Tibial nerve (tissue), 4 donors: Measurements from ENCODE around the gene RPS6KB1. TPM values are rescaled to one million over a fixed set of nuclear protein-coding genes. Genes with fewer than 3 reads are reported as not detected.
A peak's percentile ranks its signal among the peaks of the same experiment; 100 is the strongest.
"Not testable (repeated sequence)": the region's sequence is repeated elsewhere in the genome, so short reads cannot be mapped to it uniquely, and the experiment has no call there.

ENCODE experiments used
- DNase-seq, 2 donors: peaks; one replicate each; pipeline ENCODE4 v3.0.0-alpha.2; 2019; ENCODE audit warnings: low spot score in 2 of 2
- H3K27ac ChIP-seq, 4 donors: fragments of 200-600 bp; sonication (generic) in 3 of 4; one replicate each; pipeline ENCODE4 v1.5.1; 2017 to 2019; ENCODE audit warnings: mild to moderate bottlenecking in 1 of 4
- H3K27me3 ChIP-seq, 2 donors: fragments of 200-600 bp; sonication (generic) in 1 of 2; one replicate each; pipeline versions ENCODE4 v1.5.1 to v1.6.0; 2017 to 2019
- H3K36me3 ChIP-seq, 3 donors: fragments of 200-600 bp; sonication (generic); one replicate each; pipeline ENCODE4 v1.5.1; 2018 to 2019
- H3K4me1 ChIP-seq, 4 donors: fragments of 200-600 bp; sonication (generic) in 3 of 4; one replicate each; pipeline ENCODE4 v1.5.1; 2017 to 2019
- H3K4me3 ChIP-seq, 4 donors: fragments of 200-600 bp; sonication (generic) in 3 of 4; one replicate each; pipeline ENCODE4 v1.5.1; 2017 to 2019; ENCODE audit warnings: mild to moderate bottlenecking in 1 of 4, moderate library complexity in 1 of 4
- H3K9me3 ChIP-seq, 4 donors: fragments of 200-600 bp; sonication (generic) in 3 of 4; one replicate each; pipeline ENCODE4 v1.5.1; 2017 to 2019
- EP300 ChIP-seq, 2 donors: sonication (generic); formaldehyde crosslinking; IDR thresholded peaks; one replicate each; pipeline ENCODE4 v1.6.1; 2017; ENCODE audit warnings: antibody characterized with exemption in 2 of 2, mild to moderate bottlenecking in 1 of 2
- POLR2A ChIP-seq, 2 donors: fragments of 450-650 bp; IDR thresholded peaks; one replicate each; pipeline ENCODE4 v1.6.1; 2017; ENCODE audit warnings: antibody characterized with exemption in 2 of 2, mild to moderate bottlenecking in 2 of 2, moderate library complexity in 2 of 2
- WGBS, 2 donors: methylation state at CpG; one replicate each; pipeline ENCODE4 v1.1.5; 2018; 5-methylcytosine and 5-hydroxymethylcytosine counted together
- small RNA-seq: library from RNA; depleted of rRNA; stranded (forward); fragments of <200 nt; gene quantifications from one replicate; pipeline ENCODE3, GENCODE V24; 2016
- total RNA-seq, 4 donors: library from RNA; depleted of rRNA; stranded (reverse); fragments of >200 nt; gene quantifications; one replicate each; pipeline ENCODE4 v1.1.0, GENCODE V29; 2016
- TF ChIP-seq, protein P1 (sequence below), 5 experiments: fragments of 200-600 bp in 3 of 5; fragments of 450-650 bp in 2 of 5; sonication (generic) in 3 of 5; IDR thresholded peaks; one replicate each; pipeline ENCODE4 v1.5.1; 2016 to 2019; ENCODE audit warnings: antibody characterized with exemption in 5 of 5, mild to moderate bottlenecking in 3 of 5, moderate library complexity in 2 of 5

The RPS6KB1 gene
- total RNA-seq, 4 donors from 2014 or later: 33.6 to 48.3 (median 43.2) TPM

DNA sequence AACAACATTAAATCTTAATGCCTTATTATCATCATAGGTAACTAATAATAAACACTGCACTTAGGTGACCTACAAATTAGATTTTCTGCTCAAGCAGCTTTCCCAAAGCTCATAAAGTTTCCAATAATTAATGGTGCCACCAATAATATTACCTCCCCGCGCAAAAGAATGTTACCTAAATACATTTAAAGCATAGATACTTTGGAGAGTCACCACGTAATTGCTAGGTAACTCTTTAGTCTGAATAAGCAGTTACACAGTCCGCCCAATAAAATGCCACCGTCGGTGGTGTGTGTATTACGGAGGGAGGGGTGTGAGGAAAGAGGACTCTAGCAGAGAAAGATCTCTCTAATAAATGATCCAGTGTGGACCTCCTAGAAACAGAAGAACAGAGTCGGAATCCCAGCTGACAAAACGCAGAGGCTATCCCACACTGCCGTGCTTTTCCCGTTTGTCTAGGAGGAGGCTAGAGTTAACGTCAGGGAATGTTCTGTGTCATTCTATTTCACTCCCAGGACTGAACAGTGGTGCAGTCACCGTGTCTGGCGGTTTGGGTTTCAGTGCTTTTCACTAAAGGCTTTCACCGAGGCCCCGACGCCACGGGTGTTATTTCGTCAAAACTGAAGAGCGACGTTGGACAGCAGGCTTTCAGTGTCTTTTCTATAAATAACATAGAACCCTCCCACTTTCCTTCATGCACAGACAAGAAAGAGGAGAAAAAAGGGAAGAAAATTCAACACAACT is 71.0 kb downstream of the RPS6KB1 start:
- Histone ChIP-seq H3K4me1 (peaks cover 5 to 18% (median 11%) of the 10 kb centered on the region in 4 donors), H3K4me3 (peak overlapping the region; percentile 69 to 89 (median 84)), H3K27ac (peak overlapping the region; percentile 92 to 97 (median 94)), H3K36me3 (peaks cover 0 to 9% (median 0%) of the 10 kb centered on the region in 3 donors), H3K27me3 (no peaks in the 10 kb centered on the region), H3K9me3 (no peaks in the 10 kb centered on the region)
- WGBS, 2 donors: 3 to 6% methylated on average over 21 of the region's 21 CpGs
- peak in 1 of 2 donors; percentile 42 for DNase-seq
- TF ChIP-seq POLR2A (IDR thresholded peaks at IDR 0.05): no peak
- TF ChIP-seq EP300 (IDR thresholded peaks at IDR 0.05): peak in 1 of 2 donors; percentile 34

DNA sequence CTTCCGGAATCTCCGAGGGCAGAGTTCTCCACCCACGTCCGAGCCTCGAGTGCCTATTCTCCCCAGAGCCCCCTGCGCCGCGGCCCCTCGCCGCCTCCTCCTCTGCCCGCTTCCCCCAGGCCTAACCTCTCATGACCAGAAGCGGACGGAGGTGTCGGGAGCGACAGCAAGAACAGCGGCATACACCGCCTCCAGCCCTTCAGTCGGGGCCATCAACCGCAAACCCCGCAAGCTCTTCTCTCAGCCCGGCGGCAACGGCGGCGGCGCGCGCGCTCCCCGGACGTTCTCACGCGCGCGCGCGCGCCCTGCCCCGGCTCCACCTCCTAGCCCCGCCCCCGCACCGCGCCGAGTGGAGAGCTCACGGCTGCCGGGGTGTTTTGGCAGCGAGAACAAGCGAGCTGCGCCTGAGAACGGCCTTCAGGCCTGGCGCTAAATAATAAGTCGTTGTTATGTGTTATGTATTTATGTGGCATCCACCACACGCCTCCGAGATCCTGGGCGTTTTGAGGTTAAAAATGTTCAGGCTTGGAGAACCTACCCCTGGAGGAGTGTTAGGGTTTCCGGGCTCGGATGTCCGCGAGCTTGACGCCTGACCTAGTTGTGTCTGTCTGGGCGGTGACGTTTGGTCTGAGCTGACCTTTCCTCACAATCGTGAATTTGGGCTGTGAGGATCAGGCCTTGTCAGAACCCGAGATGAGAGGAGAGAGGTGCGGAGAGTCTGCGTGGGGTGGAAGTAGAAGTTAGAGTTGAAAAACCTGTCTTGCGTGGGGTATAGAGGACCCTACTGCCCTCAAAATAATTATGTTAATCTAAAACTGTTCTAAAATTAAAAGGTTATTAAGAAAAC is 71.8 kb downstream of the RPS6KB1 start, which contains the start of gene RNFT1:
Gene RNFT1, minus strand, starts transcription at position 259 of the 847 bp plus-strand sequence. Its CDS starts 77 bp downstream, at position 182.
- WGBS, 2 donors: 4% methylated on average over 44 to 47 of the region's 67 CpGs
- no peaks in the 10 kb centered on the region for H3K9me3 ChIP-seq
- no peaks in the 10 kb centered on the region for H3K27me3 ChIP-seq
- H3K4me1 ChIP-seq: peaks cover 5 to 18% (median 11%) of the 10 kb centered on the region in 4 donors
- H3K4me3 ChIP-seq: peak within 1 kb of the TSS; percentile 69 to 89 (median 84)
- H3K27ac ChIP-seq: peak within 1 kb of the TSS; percentile 92 to 97 (median 94)
- TF ChIP-seq POLR2A (IDR thresholded peaks at IDR 0.05) (peak; percentile 59 to 65), EP300 (IDR thresholded peaks at IDR 0.05) (peak; percentile 19 to 79)
- TF ChIP-seq, protein P1, sequence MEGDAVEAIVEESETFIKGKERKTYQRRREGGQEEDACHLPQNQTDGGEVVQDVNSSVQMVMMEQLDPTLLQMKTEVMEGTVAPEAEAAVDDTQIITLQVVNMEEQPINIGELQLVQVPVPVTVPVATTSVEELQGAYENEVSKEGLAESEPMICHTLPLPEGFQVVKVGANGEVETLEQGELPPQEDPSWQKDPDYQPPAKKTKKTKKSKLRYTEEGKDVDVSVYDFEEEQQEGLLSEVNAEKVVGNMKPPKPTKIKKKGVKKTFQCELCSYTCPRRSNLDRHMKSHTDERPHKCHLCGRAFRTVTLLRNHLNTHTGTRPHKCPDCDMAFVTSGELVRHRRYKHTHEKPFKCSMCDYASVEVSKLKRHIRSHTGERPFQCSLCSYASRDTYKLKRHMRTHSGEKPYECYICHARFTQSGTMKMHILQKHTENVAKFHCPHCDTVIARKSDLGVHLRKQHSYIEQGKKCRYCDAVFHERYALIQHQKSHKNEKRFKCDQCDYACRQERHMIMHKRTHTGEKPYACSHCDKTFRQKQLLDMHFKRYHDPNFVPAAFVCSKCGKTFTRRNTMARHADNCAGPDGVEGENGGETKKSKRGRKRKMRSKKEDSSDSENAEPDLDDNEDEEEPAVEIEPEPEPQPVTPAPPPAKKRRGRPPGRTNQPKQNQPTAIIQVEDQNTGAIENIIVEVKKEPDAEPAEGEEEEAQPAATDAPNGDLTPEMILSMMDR (IDR thresholded peaks at IDR 0.05): peak in 1 of 5 experiments; percentile 33
- H3K36me3 ChIP-seq: peaks cover 0 to 1% (median 0%) of the 10 kb centered on the region in 3 donors
- DNase-seq: peak; percentile 88 to 92

DNA sequence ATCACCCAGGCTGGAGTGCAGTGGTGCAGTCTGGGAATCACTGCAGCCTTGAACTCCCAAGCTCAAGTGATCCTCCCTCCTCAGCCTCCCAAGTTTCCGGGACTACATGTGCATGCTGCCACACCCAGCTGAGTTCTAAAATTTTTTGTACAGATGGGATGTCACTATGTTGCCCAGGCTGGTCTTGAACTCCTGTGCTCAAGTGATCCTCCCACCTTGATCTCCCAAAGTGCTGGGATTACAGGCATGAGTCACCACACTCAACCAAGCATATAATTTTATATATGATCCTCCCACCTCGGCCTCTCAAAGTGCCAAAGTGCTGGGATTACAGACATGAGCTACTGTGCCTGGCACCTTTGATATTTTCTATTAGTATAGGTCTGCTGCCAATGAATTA is 78.8 kb downstream of the RPS6KB1 start:
- not testable (repeated sequence) for H3K4me1 ChIP-seq
- WGBS, 2 donors: 85 to 100% methylated on average over 2 of the region's 2 CpGs

DNA sequence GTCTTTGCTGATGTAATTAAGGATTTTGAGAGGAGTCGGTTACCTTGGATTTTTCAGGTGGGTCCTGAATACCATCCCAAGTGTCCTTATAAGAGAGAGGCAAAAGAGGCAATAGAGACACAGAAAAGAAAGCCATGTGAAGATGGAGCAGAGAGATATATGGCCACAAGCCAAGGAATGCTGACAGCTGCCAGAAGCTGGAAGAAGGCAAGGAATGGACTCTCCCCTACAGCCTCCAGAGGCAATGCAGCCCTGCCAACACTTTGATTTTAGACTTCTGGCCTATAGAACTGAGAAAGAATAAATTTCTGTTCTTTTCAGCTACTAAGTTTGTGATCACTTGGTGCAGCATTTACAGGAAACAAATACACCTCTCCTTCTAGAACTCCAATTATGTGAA is 79.9 kb downstream of the RPS6KB1 start:
- 95 to 98% methylated on average over 1 of the region's 1 CpG for WGBS, 2 donors
- Histone ChIP-seq H3K36me3 (no peaks in the 10 kb centered on the region), H3K9me3 (no peaks in the 10 kb centered on the region), H3K27me3 (no peaks in the 10 kb centered on the region), H3K4me1 (no peaks in the 10 kb centered on the region), H3K4me3 (no peak overlapping the region), H3K27ac (no peak overlapping the region)
- TF ChIP-seq, protein P1 (IDR thresholded peaks at IDR 0.05): no peak
- DNase-seq: no peak

More for the DNA sequence above, 78.8 kb downstream of the RPS6KB1 start:
- not testable (repeated sequence) for H3K9me3 ChIP-seq, H3K27me3 ChIP-seq, DNase-seq, H3K4me3 ChIP-seq, H3K36me3 ChIP-seq, H3K27ac ChIP-seq

DNA sequence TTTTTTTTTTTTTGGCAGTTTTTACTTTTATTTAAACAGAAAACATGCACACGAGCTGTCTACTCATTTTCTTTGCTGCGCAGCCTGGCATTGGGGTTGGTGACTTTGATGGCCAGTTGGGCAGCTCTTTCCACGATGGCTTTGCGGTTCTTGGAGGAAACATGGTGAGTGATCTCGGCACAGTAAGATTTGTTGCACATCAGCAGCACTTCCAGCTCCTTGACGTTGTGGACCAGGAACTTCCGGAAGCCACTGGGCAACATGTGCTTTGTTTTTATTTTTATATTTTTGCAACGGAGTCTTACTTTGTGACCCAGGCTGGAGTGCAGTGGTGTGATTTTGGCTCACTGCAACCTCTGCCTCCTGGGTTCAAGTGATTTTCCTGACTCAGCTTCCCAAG is 80.6 kb downstream of the RPS6KB1 start:
- H3K9me3 ChIP-seq, H3K27me3 ChIP-seq, DNase-seq, H3K4me1 ChIP-seq, H3K36me3 ChIP-seq, H3K27ac ChIP-seq, H3K4me3 ChIP-seq: not testable (repeated sequence)
- 87 to 92% methylated on average over 8 of the region's 8 CpGs for WGBS, 2 donors

DNA sequence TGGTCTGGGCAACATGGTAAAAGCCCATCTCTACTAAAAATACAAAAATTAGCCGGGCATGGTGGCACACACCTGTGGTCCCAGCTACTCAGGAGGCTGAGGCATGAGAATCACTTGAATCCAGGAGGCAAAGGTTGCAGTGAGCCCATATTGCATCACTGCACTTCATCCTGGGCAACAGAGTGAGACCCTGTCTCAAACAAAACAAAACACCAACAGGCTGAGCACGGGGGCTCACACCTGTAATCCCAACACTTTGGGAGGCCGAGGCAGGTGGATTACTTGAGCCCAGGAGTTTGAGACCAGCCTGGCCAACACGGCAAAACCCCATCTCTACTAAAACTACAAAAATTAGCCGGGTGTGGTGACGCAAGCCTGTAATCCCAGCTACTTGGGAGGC is 82.2 kb downstream of the RPS6KB1 start:
- H3K27me3 ChIP-seq, H3K27ac ChIP-seq, H3K4me1 ChIP-seq, H3K36me3 ChIP-seq, DNase-seq, H3K4me3 ChIP-seq, H3K9me3 ChIP-seq: not testable (repeated sequence)
- WGBS, 2 donors: 90 to 100% methylated on average over 2 to 6 of the region's 6 CpGs

DNA sequence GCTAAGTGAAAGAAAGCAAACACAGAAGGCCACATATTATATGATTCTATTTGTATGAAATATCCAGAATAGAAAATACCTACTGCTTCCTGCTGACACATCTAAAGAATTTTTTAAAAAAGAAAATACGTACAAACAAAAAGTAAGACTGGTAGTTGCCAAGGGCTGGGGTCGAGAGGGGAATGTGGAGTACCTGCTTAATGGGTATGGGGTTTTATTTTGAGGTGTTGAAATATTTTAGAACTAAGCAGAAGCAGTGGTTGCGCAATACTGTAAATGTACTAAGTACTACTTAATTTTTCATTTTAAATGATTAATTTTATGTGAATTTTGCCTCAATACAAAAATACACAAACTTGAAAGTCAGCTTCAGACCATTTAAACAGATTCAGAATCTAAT is 103.7 kb downstream of the RPS6KB1 start:
- H3K27ac ChIP-seq, H3K4me3 ChIP-seq, DNase-seq, H3K4me1 ChIP-seq, H3K9me3 ChIP-seq, H3K27me3 ChIP-seq, H3K36me3 ChIP-seq: not testable (repeated sequence)
- WGBS, 2 donors: 74 to 75% methylated on average over 3 of the region's 3 CpGs

Small RNA genes within 50 kb of the gene (small RNA-seq; reads per million reads assigned to genes)
- not detected for gene RNU6-450P
- gene RPS29P21: not detected

Other genes starting within 250 kb of the RPS6KB1 start
- gene PTRH2, start 185.7 kb upstream of the RPS6KB1 start, total RNA-seq: 10 to 100 TPM; 12.9 to 35.3 (median 27.4) TPM
- gene VMP1, start 185.5 kb upstream of the RPS6KB1 start, total RNA-seq: 100 to 1,000 TPM; 113 to 427 (median 203) TPM
- gene TUBD1, start 178 bp upstream of the RPS6KB1 start, total RNA-seq: 10 to 100 TPM in 2 of 4 donors, 1 to 10 TPM in 2; 4.2 to 16.5 (median 8.4) TPM
- 10 to 100 TPM in 2 of 4 donors, 1 to 10 TPM in 2; 7.3 to 18.4 (median 10.9) TPM for gene RNFT1, start 71.6 kb downstream of the RPS6KB1 start, total RNA-seq
- 10 to 100 TPM; 16.0 to 28.9 (median 18.1) TPM for gene HEATR6, start 185.8 kb downstream of the RPS6KB1 start, total RNA-seq